NCI-H2107 (cell line): Measurements from ENCODE around the gene COL9A3.
"Not testable (repeated sequence)": the region's sequence is repeated elsewhere in the genome, so short reads cannot be mapped to it uniquely, and the experiment has no call there.

Experiments used
- DNase-seq: peaks from one replicate; lab custom pipeline; 2025; lab: John Stamatoyannopoulos, UW

The COL9A3 gene

GRCh38 chr20:62858058-62858830 is 41.4 kb downstream of the COL9A3 start:
- DNase-seq, result no peak

- no peak for DNase-seq
Measured at GRCh38 chr20:62859721-62860120, 42.9 kb downstream of the COL9A3 start.

- DNase-seq, result no peak
Measured at GRCh38 chr20:62860391-62860923, 43.6 kb downstream of the COL9A3 start.

GRCh38 chr20:62860924-62861691 is 44.3 kb downstream of the COL9A3 start:
- DNase-seq, result no peak

GRCh38 chr20:62861726-62862336 is 45.0 kb downstream of the COL9A3 start, which contains the start of gene TCFL5:
TSS of gene TCFL5 (minus strand) at chr20:62861822. CDS start at chr20:62861670, 152 bp downstream.
- peak; percentile 75 for DNase-seq

- no peak for DNase-seq
Measured at GRCh38 chr20:62864207-62864606, 47.4 kb downstream of the COL9A3 start.

- no peak for DNase-seq
Measured at GRCh38 chr20:62872184-62872847, 55.5 kb downstream of the COL9A3 start.

GRCh38 chr20:62872862-62873261 is 56.0 kb downstream of the COL9A3 start:
- no peak for DNase-seq

- no peak for DNase-seq
Measured at GRCh38 chr20:62873280-62873679, 56.4 kb downstream of the COL9A3 start.

GRCh38 chr20:62873681-62874031 is 56.8 kb downstream of the COL9A3 start:
- not testable (repeated sequence) for DNase-seq

- DNase-seq, result no peak
Measured at GRCh38 chr20:62874964-62875344, 58.1 kb downstream of the COL9A3 start.

GRCh38 chr20:62875419-62876361 is 58.8 kb downstream of the COL9A3 start:
- peak; percentile 76 for DNase-seq

GRCh38 chr20:62876501-62876901 is 59.7 kb downstream of the COL9A3 start:
- no peak for DNase-seq

GRCh38 chr20:62876902-62877816 is 60.3 kb downstream of the COL9A3 start:
- no peak for DNase-seq

- DNase-seq, result no peak
Measured at GRCh38 chr20:62878244-62879038, 61.6 kb downstream of the COL9A3 start.

GRCh38 chr20:62879275-62880146 is 62.7 kb downstream of the COL9A3 start:
- no peak for DNase-seq

- DNase-seq, result no peak
Measured at GRCh38 chr20:62880147-62880934, 63.5 kb downstream of the COL9A3 start.
